NCI-H524 treated with DMSO at 0.1 percent for 48 hours (cell line): Measurements from ENCODE around the gene GTF2H2.
"Not testable (repeated sequence)": the region's sequence is repeated elsewhere in the genome, so short reads cannot be mapped to it uniquely, and the experiment has no call there.

Experiments used
- DNase-seq: peaks from one replicate; lab custom pipeline; 2025; lab: John Stamatoyannopoulos, UW

Gene GTF2H2

GRCh38 chr5:71067262-71067928 lies at the start of gene GTF2H2:
GTF2H2 (minus strand) TSS chr5:71067676; CDS start chr5:71062763, 4,913 bp downstream.
- not testable (repeated sequence) for DNase-seq

GRCh38 chr5:71109730-71110275 lies 42.3 kb upstream of the GTF2H2 start:
- DNase-seq = not testable (repeated sequence)

GRCh38 chr5:71099996-71100395 lies 32.5 kb upstream of the GTF2H2 start:
- not testable (repeated sequence) for DNase-seq

GRCh38 chr5:71097930-71098203 lies 30.4 kb upstream of the GTF2H2 start:
- DNase-seq = not testable (repeated sequence)

GRCh38 chr5:71097173-71097929 lies 29.9 kb upstream of the GTF2H2 start:
- DNase-seq = not testable (repeated sequence)

- not testable (repeated sequence) for DNase-seq
Measured at GRCh38 chr5:71089773-71090172, 22.3 kb upstream of the GTF2H2 start.

GRCh38 chr5:71088754-71089153 lies 21.3 kb upstream of the GTF2H2 start:
- DNase-seq = not testable (repeated sequence)

GRCh38 chr5:71086145-71086544 lies 18.7 kb upstream of the GTF2H2 start:
- not testable (repeated sequence) for DNase-seq

- DNase-seq = not testable (repeated sequence)
Measured at GRCh38 chr5:71084280-71085063, 17.0 kb upstream of the GTF2H2 start.

- DNase-seq = not testable (repeated sequence)
Measured at GRCh38 chr5:71082898-71083297, 15.4 kb upstream of the GTF2H2 start.

GRCh38 chr5:71082340-71082739 lies 14.9 kb upstream of the GTF2H2 start:
- DNase-seq = not testable (repeated sequence)

GRCh38 chr5:71061322-71061721 lies 6.2 kb downstream of the GTF2H2 start:
- not testable (repeated sequence) for DNase-seq

- not testable (repeated sequence) for DNase-seq
Measured at GRCh38 chr5:71059426-71059825, 8.1 kb downstream of the GTF2H2 start.

GRCh38 chr5:71044808-71045207 lies 22.7 kb downstream of the GTF2H2 start:
- DNase-seq = not testable (repeated sequence)

GRCh38 chr5:71044128-71044527 lies 23.3 kb downstream of the GTF2H2 start:
- DNase-seq = not testable (repeated sequence)

- not testable (repeated sequence) for DNase-seq
Measured at GRCh38 chr5:71031046-71031776, 36.3 kb downstream of the GTF2H2 start.

- not testable (repeated sequence) for DNase-seq
Measured at GRCh38 chr5:71025289-71025953, 42.1 kb downstream of the GTF2H2 start, which contains the start of gene NAIP. NAIP (minus strand) TSS chr5:71025339; CDS start chr5:71012915, 12,424 bp downstream.

- DNase-seq = not testable (repeated sequence)
Measured at GRCh38 chr5:71020643-71021042, 46.8 kb downstream of the GTF2H2 start.

GRCh38 chr5:71018376-71019005 lies 49.0 kb downstream of the GTF2H2 start:
- DNase-seq = not testable (repeated sequence)

- DNase-seq = no peak
Measured at GRCh38 chr5:71014176-71014575, 53.3 kb downstream of the GTF2H2 start.
